IPS-15b (cell line): ENCODE data around the gene AWAT1.
"Not testable (repeated sequence)": the region's sequence is repeated elsewhere in the genome, so short reads cannot be mapped to it uniquely, and the experiment has no call there.

Source experiments
- H3K27me3 ChIP-seq: one replicate; pipeline ENCODE4 v1.6.1; 2013; ENCODE audit warnings: low read length; ENCODE audit not compliant: control insufficient read depth, insufficient read depth
- H3K36me3 ChIP-seq: one replicate; pipeline ENCODE4 v1.6.1; 2013; ENCODE audit warnings: low read length; ENCODE audit not compliant: control insufficient read depth, insufficient read depth
- H3K4me1 ChIP-seq: one replicate; pipeline ENCODE4 v1.6.1; 2013; ENCODE audit warnings: mild to moderate bottlenecking, low read length; ENCODE audit not compliant: control insufficient read depth, insufficient read depth
- H3K4me3 ChIP-seq: one replicate; pipeline ENCODE4 v1.5.1; 2013; ENCODE audit warnings: low read depth, low read length
- H3K9ac ChIP-seq: one replicate; pipeline ENCODE4 v1.6.1; 2013; ENCODE audit warnings: low read depth, mild to moderate bottlenecking, low read length
- H3K9me3 ChIP-seq: one replicate; pipeline ENCODE4 v1.6.1; 2013; ENCODE audit warnings: mild to moderate bottlenecking, low read length; ENCODE audit not compliant: control insufficient read depth, insufficient read depth

AWAT1 gene

GRCh38 chrX:70268034-70268433 is 33.6 kb downstream of the AWAT1 start, which contains the start of gene ARR3:
TSS of gene ARR3 (plus strand) at chrX:70268334. CDS start at chrX:70269386, 1,052 bp downstream.
- Histone ChIP-seq H3K27me3 (no peaks in the 10 kb centered on the region), H3K4me3 (no peak within 1 kb of the TSS), H3K9ac (no peak within 1 kb of the TSS), H3K36me3 (no peaks in the 10 kb centered on the region), H3K4me1 (no peaks in the 10 kb centered on the region), H3K9me3 (no peaks in the 10 kb centered on the region)

DNA sequence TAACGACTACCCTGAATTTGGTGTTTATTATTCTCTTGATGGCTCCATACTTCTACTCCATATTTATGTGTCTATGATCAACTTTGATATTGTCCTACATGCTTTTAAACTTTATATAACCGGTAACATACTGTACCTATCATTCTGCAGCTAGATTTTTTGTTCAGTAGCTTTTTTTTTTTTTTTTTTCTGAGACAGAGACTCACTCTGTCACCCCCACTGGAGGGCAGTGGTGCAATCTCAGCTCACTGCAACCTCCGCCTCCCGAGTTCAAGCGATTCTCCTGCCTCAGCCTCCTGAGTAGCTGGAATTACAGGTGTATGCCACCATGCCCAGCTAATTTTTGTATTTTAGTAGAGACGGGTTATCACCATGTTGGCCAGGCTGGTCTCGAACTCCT is 39.6 kb downstream of the AWAT1 start:
- not testable (repeated sequence) for H3K4me1 ChIP-seq, H3K9me3 ChIP-seq, H3K27me3 ChIP-seq, H3K9ac ChIP-seq, H3K36me3 ChIP-seq, H3K4me3 ChIP-seq

GRCh38 chrX:70279081-70279480 is 44.6 kb downstream of the AWAT1 start:
- Histone ChIP-seq H3K9me3 (peaks cover 2% of the 10 kb centered on the region), H3K4me1 (no peaks in the 10 kb centered on the region), H3K4me3 (no peak overlapping the region), H3K9ac (no peak overlapping the region), H3K27me3 (no peaks in the 10 kb centered on the region), H3K36me3 (no peaks in the 10 kb centered on the region)

DNA sequence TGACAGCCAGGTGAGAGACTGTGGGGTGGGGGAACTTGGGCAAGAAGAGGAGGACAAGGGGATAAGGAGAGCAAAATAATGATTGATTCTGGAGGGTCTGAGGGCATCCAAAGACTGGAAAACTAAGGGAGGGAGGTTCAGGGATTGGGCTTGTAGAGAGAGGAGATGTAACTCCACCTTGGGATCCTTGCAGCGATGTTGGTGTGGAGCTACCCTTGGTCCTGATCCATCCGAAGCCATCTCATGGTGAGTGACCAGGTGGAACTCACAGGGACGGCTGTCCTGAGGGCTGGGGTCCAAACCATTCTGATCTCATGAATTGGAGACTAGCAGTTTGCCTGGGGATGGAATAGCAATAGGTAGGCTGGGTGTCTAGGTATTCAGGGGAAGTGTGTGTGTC is 46.1 kb downstream of the AWAT1 start:
- Histone ChIP-seq H3K9me3 (peaks cover 2% of the 10 kb centered on the region), H3K9ac (no peak overlapping the region), H3K27me3 (no peaks in the 10 kb centered on the region), H3K4me3 (no peak overlapping the region), H3K4me1 (no peaks in the 10 kb centered on the region), H3K36me3 (no peaks in the 10 kb centered on the region)

DNA sequence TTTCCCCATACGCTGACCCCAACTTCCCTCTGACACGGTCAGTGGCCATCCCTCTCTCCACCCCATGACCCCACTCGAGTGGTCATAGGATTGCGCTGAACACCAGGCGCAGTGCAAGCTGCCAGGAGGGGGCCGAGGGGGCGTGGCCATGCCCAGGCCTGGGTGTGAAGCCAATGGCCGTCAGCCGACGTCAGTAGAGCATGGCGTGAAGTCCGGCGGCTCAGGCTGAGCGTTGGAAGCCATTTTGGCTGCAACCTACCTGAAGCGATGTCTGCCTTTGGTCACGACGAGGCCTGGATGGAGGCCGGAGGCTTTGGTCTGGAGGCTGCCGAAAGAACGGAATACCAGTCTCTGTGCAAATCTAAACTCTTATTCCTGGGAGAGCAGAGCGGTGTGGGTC is 47.5 kb downstream of the AWAT1 start, which contains the start of gene RAB41:
TSS of gene RAB41 (plus strand) at position 222 of the 400 bp plus-strand sequence. CDS start at position 268, 46 bp downstream.
- no peaks in the 10 kb centered on the region for H3K4me1 ChIP-seq
- H3K9ac ChIP-seq, result no peak within 1 kb of the TSS
- no peak within 1 kb of the TSS for H3K4me3 ChIP-seq
- H3K36me3 ChIP-seq, result peaks cover 2% of the 10 kb centered on the region
- no peaks in the 10 kb centered on the region for H3K27me3 ChIP-seq
- H3K9me3 ChIP-seq, result peaks cover 2% of the 10 kb centered on the region

- no peaks in the 10 kb centered on the region for H3K27me3 ChIP-seq
- peak overlapping the region; percentile 26 for H3K9ac ChIP-seq
- peaks cover 2% of the 10 kb centered on the region for H3K36me3 ChIP-seq
- peak overlapping the region; percentile 77 for H3K4me3 ChIP-seq
- peaks cover 3% of the 10 kb centered on the region for H3K4me1 ChIP-seq
- H3K9me3 ChIP-seq, result peaks cover 2% of the 10 kb centered on the region
These were observed 54.8 kb downstream of the AWAT1 start for GRCh38 chrX:70289168-70289792.
